Dedifferentiated amniotic fluid mesenchymal stem cell (primary cell): ENCODE data around the gene SNRPE.

Source experiments
- DNase-seq: peaks from one replicate; pipeline ENCODE4 v3.0.0-alpha.2; 2016; ENCODE audit errors: extremely low spot score

Gene SNRPE

GRCh38 chr1:203880606-203881005 lies 19.2 kb downstream of the SNRPE start:
- no peak for DNase-seq

GRCh38 chr1:203888807-203889251 lies 27.4 kb downstream of the SNRPE start:
- DNase-seq: peak; percentile 26

- DNase-seq: no peak
Measured at GRCh38 chr1:203891950-203892349, 30.6 kb downstream of the SNRPE start.

- no peak for DNase-seq
Measured at GRCh38 chr1:203898458-203899352, 37.3 kb downstream of the SNRPE start.

GRCh38 chr1:203899353-203899716 lies 37.9 kb downstream of the SNRPE start:
- no peak for DNase-seq

GRCh38 chr1:203899869-203900714 lies 38.7 kb downstream of the SNRPE start:
- DNase-seq: no peak

GRCh38 chr1:203901581-203901980 lies 40.2 kb downstream of the SNRPE start:
- DNase-seq: no peak

GRCh38 chr1:203905275-203905674 lies 43.9 kb downstream of the SNRPE start:
- DNase-seq: no peak

GRCh38 chr1:203906932-203907331 lies 45.5 kb downstream of the SNRPE start:
- peak; percentile 94 for DNase-seq

- DNase-seq: no peak
Measured at GRCh38 chr1:203907901-203908300, 46.5 kb downstream of the SNRPE start.

GRCh38 chr1:203911806-203912205 lies 50.4 kb downstream of the SNRPE start:
- peak; percentile 42 for DNase-seq

- DNase-seq: no peak
Measured at GRCh38 chr1:203913073-203913521, 51.7 kb downstream of the SNRPE start.

- DNase-seq: no peak
Measured at GRCh38 chr1:203914292-203914691, 52.9 kb downstream of the SNRPE start.

- no peak for DNase-seq
Measured at GRCh38 chr1:203915811-203916210, 54.4 kb downstream of the SNRPE start.

GRCh38 chr1:203916756-203917155 lies 55.4 kb downstream of the SNRPE start:
- no peak for DNase-seq
